GM18508 (cell line): ENCODE results near the gene KIF19.
"Not testable (repeated sequence)": the region's sequence is repeated elsewhere in the genome, so short reads cannot be mapped to it uniquely, and the experiment has no call there.

Experiments
- ATAC-seq: cut with Tn5 transposase; IDR thresholded peaks from one replicate; pipeline ENCODE4 v1.9.1; 2021; ENCODE audit warnings: moderate number of reproducible peaks; ENCODE audit not compliant: insufficient read depth, unreplicated experiment

KIF19 gene

GRCh38 chr17:74325743-74326379, at the start of gene KIF19:
KIF19 (plus strand) TSS chr17:74326226; CDS start chr17:74326350, 124 bp downstream.
- no peak for ATAC-seq

- ATAC-seq: no peak
These were observed 49.5 kb upstream of the KIF19 start for GRCh38 chr17:74276541-74277009.

GRCh38 chr17:74277935-74278334, 48.1 kb upstream of the KIF19 start:
- no peak for ATAC-seq

- ATAC-seq: not testable (repeated sequence)
These were observed 46.4 kb upstream of the KIF19 start for GRCh38 chr17:74279617-74280016.

GRCh38 chr17:74280093-74280513, 45.9 kb upstream of the KIF19 start:
- ATAC-seq: no peak

- ATAC-seq: no peak
These were observed 44.2 kb upstream of the KIF19 start for GRCh38 chr17:74281799-74282198.

- not testable (repeated sequence) for ATAC-seq
These were observed 43.8 kb upstream of the KIF19 start for GRCh38 chr17:74282274-74282586.

GRCh38 chr17:74282587-74283370, 43.2 kb upstream of the KIF19 start:
- no peak for ATAC-seq

GRCh38 chr17:74283371-74283673, 42.7 kb upstream of the KIF19 start:
- ATAC-seq: no peak

GRCh38 chr17:74287031-74287602, 38.9 kb upstream of the KIF19 start:
- no peak for ATAC-seq

GRCh38 chr17:74288785-74289184, 37.2 kb upstream of the KIF19 start:
- no peak for ATAC-seq

GRCh38 chr17:74289688-74290087, 36.3 kb upstream of the KIF19 start:
- no peak for ATAC-seq

GRCh38 chr17:74290340-74290739, 35.7 kb upstream of the KIF19 start:
- ATAC-seq: no peak

GRCh38 chr17:74292495-74292894, 33.5 kb upstream of the KIF19 start:
- ATAC-seq: no peak

- ATAC-seq: no peak
These were observed 30.1 kb upstream of the KIF19 start for GRCh38 chr17:74295625-74296547.

- no peak for ATAC-seq
These were observed 29.5 kb upstream of the KIF19 start for GRCh38 chr17:74296548-74296936.

- no peak for ATAC-seq
These were observed 28.1 kb upstream of the KIF19 start for GRCh38 chr17:74297941-74298340.

- ATAC-seq: no peak
These were observed 27.2 kb upstream of the KIF19 start for GRCh38 chr17:74298778-74299177.

GRCh38 chr17:74299226-74300009, 26.6 kb upstream of the KIF19 start:
- ATAC-seq: no peak

- no peak for ATAC-seq
These were observed 22.7 kb upstream of the KIF19 start for GRCh38 chr17:74303305-74303704.
